SK-N-MC (cell line): ENCODE measurements around the gene FOXJ1.

Source experiments
- EZH2 ChIP-seq: fragments of 200-600 bp; sonication (generic); IDR thresholded peaks from one replicate; pipeline ENCODE4 v1.6.1; 2017; ENCODE audit warnings: antibody characterized with exemption
- POLR2AphosphoS5 ChIP-seq: IDR thresholded peaks from 2 replicates; pipeline ENCODE4 v1.6.1; 2012; ENCODE audit warnings: mild to moderate bottlenecking, low read depth, low read length, borderline replicate concordance

DNA sequence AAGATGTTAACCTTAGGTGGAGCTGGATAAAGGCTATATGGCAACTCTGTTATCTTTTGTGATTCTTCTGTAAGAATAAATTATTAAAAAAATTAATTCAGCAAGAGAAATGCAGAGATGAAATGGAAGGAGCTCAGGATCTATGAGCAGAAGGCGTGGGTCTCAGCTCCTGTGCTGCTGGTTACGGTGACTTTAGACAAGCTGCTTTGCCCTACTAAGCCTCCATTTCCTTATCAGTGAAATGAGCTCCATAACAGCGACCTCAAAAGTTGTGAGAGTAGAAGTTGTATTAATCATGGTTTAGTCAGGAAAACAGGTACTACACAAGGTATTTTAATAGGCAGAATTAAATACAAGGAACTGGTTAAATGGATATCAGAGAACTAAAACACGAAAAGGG lies 48.2 kb upstream of the FOXJ1 start:
- TF ChIP-seq POLR2AphosphoS5 = no peak
- no peak for TF ChIP-seq EZH2
